ENCODE measurements around the gene SIPA1.
"Not testable (repeated sequence)": the region's sequence is repeated elsewhere in the genome, so short reads cannot be mapped to it uniquely, and the experiment has no call there.

Gene SIPA1

GRCh38 chr11:65662247-65662798 lies 24.4 kb downstream of the SIPA1 start:
- no peak for DNase-seq

DNA sequence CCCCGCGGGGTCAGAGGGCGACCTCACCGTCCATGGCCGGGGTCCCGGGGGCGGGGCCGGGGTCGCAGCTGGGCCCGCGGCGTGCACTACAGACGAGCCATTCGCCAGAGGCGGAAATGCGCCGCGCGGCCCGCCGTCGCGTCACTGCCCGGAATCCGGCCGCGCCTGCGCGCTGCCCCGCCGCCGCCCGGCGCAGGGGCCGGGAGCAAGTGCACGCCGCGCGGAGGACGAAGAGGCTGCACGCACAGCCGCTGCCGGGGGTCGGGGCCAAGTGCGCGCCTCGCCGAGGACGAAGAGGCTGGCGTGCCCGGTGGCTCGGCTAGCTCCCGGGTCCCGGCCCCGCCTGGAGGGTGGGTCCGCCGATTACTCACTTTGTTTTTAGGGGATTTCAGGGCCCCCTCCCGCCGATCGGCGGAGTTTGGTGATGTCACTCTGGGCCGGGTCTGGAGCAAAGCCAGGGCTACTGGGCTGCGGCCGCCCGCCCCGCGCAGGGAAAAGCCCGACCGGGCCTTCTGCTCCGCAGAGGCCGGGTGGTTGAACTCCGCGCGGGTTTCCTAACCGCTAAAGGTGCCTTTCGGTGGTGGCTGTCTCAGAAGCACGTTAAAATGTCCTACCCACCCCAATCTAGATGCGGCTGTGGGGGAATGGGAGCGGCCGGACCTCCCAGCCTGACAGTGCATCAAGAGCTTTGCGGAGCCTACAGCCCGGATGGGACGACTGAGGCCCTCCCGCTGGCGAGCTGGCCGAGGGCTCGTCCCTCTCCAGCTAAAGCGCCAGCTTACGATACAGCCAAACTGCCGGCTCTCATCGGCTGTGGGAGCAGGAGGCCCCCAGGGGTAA lies 25.1 kb downstream of the SIPA1 start, which contains the start of gene RELA:
TSS of gene RELA (minus strand) at position 118 of the 840 bp plus-strand sequence. CDS start at position 34, 84 bp downstream.
- peak; percentile 98 for DNase-seq

GRCh38 chr11:65663639-65664200 lies 25.8 kb downstream of the SIPA1 start:
- peak; percentile 66 for DNase-seq

DNA sequence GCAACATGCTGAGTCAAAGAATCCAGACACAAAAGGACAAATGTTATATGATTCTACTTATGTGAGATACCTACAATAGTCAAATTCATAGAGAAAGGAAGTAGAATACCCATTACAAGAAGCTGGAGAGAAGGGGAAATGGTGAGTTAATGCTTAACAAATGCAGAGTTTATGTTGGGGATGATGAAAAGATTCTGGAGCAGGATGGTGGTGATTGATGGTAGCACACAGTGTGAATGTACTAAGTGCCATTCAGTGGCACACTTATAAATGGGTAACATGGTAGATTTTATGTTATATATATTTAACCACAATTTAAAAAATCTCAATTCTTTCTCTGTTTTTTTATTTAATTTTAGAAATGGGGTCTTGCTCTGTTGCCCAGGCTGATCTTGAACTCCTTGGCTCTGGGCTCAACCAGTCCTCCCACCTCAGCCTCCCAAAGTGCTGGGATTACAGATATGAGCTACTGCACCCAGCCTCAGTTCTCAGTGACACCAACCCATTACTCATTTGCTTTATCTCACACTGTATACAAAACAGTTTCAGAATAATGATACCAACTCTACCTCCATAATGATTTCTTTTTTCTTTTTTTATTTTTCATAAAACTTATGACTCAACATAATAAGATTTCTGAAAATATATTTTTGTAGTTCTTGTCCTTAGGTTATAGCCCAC lies 34.4 kb downstream of the SIPA1 start:
- no peak for DNase-seq

GRCh38 chr11:65672982-65673381 lies 35.1 kb downstream of the SIPA1 start:
- DNase-seq: no peak

GRCh38 chr11:65680192-65680743 lies 42.4 kb downstream of the SIPA1 start:
- DNase-seq: no peak

DNA sequence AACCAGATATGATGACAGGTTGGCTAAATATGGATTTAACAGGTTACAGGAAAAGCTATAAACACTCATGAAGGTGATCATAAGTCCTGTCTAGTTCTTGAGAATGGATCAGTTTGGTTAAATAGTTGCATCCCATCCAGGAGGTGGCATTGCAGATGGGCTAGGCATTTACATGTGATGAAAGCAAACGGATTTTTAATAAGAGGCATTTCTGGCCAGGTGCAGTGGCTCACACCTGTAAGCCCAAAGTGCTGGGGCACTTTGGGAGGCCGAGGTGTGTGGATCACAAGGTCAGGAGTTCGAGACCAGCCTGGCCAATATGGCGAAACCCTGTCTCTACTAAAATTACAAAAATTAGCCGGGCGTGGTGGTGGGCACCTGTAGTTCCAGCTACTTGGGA lies 45.6 kb downstream of the SIPA1 start:
- not testable (repeated sequence) for DNase-seq

GRCh38 chr11:65685981-65686380 lies 48.1 kb downstream of the SIPA1 start:
- no peak for DNase-seq

- not testable (repeated sequence) for DNase-seq
These were observed 53.9 kb downstream of the SIPA1 start for GRCh38 chr11:65691847-65692246.

DNA sequence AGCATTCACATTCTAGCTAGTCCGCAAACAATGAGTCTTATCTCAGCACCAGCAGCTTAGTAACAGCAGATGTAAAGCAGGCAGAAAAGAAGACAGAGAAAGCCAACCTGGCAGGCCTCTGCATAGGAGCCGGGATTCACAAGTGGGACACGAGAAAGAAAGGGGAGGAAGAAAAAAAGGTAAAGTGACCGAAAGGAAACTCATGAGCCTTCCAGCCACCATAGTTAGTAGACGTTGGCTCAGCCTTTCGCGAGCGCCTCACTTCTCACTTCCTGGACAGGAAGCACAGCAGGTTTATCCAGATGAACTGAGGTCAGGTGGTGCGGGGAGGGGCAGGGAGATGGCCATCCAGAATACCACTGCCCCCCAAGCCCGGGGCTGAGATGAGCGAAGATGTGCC lies 54.5 kb downstream of the SIPA1 start:
- no peak for DNase-seq

DNA sequence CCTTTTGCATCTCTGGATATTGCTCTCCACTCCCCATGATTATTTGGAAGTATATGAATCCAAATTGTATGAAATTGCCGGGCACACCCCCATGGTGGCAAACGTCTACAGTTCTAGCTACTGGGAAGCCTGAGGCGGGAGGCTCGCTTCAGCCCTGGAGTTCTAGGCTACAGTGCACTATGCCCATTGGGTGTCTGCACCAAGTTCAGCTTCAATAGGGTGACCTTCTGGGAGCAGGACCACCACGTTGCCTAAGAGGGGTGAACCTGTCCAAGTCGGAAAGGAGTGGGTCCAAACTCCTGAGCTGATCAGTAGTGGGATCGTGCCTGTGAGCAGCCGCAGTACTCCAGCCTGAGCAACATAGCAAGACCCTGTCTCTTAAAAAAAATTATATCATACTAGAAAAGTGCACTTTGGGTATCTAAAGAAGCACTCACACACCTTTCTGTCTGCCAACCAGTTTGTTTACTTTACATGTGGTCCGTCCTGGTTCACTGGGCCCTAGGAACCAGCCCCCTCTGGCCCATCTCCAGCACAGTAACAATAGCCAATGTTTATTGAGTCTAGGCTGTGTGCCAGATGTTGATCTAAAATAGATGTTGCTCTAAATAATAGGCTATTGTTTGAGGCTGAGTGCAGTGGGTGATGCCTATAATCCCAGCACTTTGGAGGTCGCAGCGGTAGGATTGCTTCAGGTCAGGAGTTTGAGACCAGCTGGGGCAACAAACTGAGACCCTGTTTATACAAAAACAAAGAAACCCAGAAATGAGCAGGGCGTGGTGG lies 57.7 kb downstream of the SIPA1 start:
- DNase-seq: no peak

GRCh38 chr11:65696802-65697552 lies 59.1 kb downstream of the SIPA1 start:
- no peak for DNase-seq

- no peak for DNase-seq
These were observed 60.3 kb downstream of the SIPA1 start for GRCh38 chr11:65698205-65698604.

DNA sequence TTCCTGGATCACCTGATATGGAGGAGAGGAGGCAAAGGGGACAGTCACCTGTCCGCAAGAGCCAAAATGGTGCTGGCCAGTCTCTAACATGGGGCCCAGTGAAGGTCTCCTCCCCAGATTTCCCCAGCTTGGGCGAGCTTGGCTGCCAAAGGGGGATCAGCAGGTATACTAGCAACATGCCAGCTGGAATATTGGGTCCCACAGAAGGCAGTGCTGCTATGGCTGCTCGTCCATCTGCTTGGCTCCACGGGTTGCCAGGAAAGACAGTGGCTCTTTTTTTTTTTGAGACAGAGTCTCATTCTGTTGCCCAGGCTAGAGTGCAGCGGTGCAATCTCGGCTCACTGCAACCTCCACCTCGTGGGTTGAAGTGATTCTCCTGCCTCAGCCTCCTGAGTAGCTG lies 61.4 kb downstream of the SIPA1 start:
- DNase-seq: no peak

- no peak for DNase-seq
These were observed 62.5 kb downstream of the SIPA1 start for GRCh38 chr11:65700399-65700798.
